Gastrocnemius medialis (tissue), 4 donors: ENCODE measurements around the gene PCDHB4.

Experiments used
- POLR2A ChIP-seq, 2 donors: fragments of 450-650 bp; IDR thresholded peaks; one replicate each; pipeline ENCODE4 v1.6.1; 2017; ENCODE audit warnings: antibody characterized with exemption in 2 of 2, mild to moderate bottlenecking in 2 of 2, moderate library complexity in 2 of 2
- TF ChIP-seq, protein P1 (sequence below), 5 experiments: fragments of 450-650 bp in 3 of 5; fragments of 200-600 bp in 2 of 5; sonication (generic) in 2 of 5; IDR thresholded peaks in 4 of 5; conservative IDR thresholded peaks in 1 of 5; 1 replicate in 4 of 5; 2 replicates in 1 of 5; pipeline ENCODE4 v1.5.1; 2016 to 2019; ENCODE audit warnings: antibody characterized with exemption in 5 of 5, mild to moderate bottlenecking in 3 of 5, moderate library complexity in 3 of 5

- TF ChIP-seq, protein P1, sequence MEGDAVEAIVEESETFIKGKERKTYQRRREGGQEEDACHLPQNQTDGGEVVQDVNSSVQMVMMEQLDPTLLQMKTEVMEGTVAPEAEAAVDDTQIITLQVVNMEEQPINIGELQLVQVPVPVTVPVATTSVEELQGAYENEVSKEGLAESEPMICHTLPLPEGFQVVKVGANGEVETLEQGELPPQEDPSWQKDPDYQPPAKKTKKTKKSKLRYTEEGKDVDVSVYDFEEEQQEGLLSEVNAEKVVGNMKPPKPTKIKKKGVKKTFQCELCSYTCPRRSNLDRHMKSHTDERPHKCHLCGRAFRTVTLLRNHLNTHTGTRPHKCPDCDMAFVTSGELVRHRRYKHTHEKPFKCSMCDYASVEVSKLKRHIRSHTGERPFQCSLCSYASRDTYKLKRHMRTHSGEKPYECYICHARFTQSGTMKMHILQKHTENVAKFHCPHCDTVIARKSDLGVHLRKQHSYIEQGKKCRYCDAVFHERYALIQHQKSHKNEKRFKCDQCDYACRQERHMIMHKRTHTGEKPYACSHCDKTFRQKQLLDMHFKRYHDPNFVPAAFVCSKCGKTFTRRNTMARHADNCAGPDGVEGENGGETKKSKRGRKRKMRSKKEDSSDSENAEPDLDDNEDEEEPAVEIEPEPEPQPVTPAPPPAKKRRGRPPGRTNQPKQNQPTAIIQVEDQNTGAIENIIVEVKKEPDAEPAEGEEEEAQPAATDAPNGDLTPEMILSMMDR (IDR thresholded peaks at IDR 0.05 in 4 of 5, conservative IDR thresholded peaks at IDR 0.05 in 1 of 5) = no peak
- TF ChIP-seq POLR2A (IDR thresholded peaks at IDR 0.05) = no peak
These were observed 29.3 kb downstream of the PCDHB4 start for GRCh38 chr5:141150993-141151325.
